Fibroblast of pulmonary artery (primary cell): ENCODE data around the gene NANOS1.
"Not testable (repeated sequence)": the region's sequence is repeated elsewhere in the genome, so short reads cannot be mapped to it uniquely, and the experiment has no call there.

Experiments used
- DNase-seq: peaks from one replicate; pipeline ENCODE4 v3.0.0-alpha.2; 2010; ENCODE audit warnings: low read depth
- H3K4me3 ChIP-seq: replicated peaks from 2 replicates; pipeline ENCODE4 v1.5.1; 2011; ENCODE audit warnings: low read depth, mild to moderate bottlenecking, control low read depth, low read length, moderate library complexity
- TF ChIP-seq, protein P1 (sequence below): IDR thresholded peaks from 2 replicates; pipeline ENCODE4 v1.5.1; 2011; ENCODE audit warnings: mild to moderate bottlenecking, control low read depth, low read length, inconsistent platforms; ENCODE audit errors: missing control alignments

Gene NANOS1

GRCh38 chr10:119026301-119027110 lies 3.0 kb upstream of the NANOS1 start:
- DNase-seq: no peak
- H3K4me3 ChIP-seq: no peak overlapping the region
- TF ChIP-seq, protein P1, sequence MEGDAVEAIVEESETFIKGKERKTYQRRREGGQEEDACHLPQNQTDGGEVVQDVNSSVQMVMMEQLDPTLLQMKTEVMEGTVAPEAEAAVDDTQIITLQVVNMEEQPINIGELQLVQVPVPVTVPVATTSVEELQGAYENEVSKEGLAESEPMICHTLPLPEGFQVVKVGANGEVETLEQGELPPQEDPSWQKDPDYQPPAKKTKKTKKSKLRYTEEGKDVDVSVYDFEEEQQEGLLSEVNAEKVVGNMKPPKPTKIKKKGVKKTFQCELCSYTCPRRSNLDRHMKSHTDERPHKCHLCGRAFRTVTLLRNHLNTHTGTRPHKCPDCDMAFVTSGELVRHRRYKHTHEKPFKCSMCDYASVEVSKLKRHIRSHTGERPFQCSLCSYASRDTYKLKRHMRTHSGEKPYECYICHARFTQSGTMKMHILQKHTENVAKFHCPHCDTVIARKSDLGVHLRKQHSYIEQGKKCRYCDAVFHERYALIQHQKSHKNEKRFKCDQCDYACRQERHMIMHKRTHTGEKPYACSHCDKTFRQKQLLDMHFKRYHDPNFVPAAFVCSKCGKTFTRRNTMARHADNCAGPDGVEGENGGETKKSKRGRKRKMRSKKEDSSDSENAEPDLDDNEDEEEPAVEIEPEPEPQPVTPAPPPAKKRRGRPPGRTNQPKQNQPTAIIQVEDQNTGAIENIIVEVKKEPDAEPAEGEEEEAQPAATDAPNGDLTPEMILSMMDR: no peak

GRCh38 chr10:119028445-119028899 lies 1.0 kb upstream of the NANOS1 start:
- not testable (repeated sequence) for H3K4me3 ChIP-seq, DNase-seq

DNA sequence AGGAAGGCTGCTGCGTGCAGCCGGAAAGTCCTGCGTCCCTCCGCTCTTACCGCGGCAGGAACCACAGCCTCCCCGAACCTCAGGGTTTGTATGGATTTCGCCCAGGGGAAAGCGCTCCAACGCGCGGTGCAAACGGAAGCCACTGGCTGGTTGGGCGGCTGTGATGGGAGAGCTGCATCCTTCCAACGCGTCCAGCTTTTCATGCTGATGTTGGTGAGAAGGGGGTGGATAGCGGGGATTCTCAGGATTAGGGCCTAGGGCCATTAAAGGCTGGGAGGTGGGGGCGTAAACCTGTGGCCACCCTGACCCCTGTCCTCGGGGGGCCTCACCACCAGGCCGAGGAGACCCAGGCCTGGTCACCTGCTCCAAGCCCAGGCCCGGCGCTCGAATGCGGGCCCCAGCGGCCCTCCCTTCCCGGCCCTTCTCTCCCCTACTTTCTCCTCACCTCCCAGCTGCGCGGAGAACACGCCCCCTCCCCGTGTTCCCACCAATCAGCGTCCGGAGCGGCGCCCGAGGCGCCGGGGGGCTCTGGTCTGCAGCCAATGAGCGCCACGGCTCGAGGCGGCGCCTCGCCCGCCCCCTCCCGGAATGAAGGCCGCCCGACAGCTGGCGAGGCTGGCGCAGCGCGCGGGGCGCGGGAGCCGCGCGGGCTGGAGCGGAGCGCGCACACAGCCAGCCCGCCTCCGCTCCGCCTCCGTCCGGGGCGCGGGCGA lies 458 bp upstream of the NANOS1 start:
- TF ChIP-seq, protein P1: no peak
- peak overlapping the region; percentile 35 for H3K4me3 ChIP-seq

GRCh38 chr10:119030421-119031250 lies 1.1 kb downstream of the NANOS1 start:
- DNase-seq: peak; percentile 49
- peak overlapping the region; percentile 43 for H3K4me3 ChIP-seq

More for the DNA sequence above, 458 bp upstream of the NANOS1 start:
- peak; percentile 86 for DNase-seq

GRCh38 chr10:119031496-119032059 lies 2.1 kb downstream of the NANOS1 start:
- TF ChIP-seq, protein P1: no peak
- no peak overlapping the region for H3K4me3 ChIP-seq
- no peak for DNase-seq

More at GRCh38 chr10:119030421-119031250, 1.1 kb downstream of the NANOS1 start:
- TF ChIP-seq, protein P1: no peak

- TF ChIP-seq, protein P1: no peak
- no peak overlapping the region for H3K4me3 ChIP-seq
- no peak for DNase-seq
Observed at GRCh38 chr10:119039161-119039560, 9.6 kb downstream of the NANOS1 start.

DNA sequence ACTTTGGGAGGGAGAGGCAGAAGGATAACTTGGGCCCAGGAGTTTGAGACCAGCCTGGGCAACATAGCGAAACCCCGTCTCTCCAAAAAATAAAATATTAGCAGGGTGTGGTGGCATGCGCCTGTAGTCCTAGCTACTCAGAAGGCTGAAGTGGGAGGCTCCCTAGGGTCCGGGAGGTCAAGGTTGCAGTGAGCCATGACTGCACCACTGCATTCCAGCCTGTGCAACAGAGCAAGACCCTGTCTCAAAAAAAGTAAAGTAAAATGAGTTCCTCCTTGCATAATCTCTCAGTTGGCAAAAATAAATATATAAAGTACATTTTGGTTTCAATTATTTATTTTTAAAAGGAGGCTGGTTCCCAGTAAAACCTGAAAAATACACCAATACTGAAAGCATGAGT lies 11.8 kb downstream of the NANOS1 start:
- no peak overlapping the region for H3K4me3 ChIP-seq
- DNase-seq: no peak
- TF ChIP-seq, protein P1: no peak
